Panc1 (cell line): ENCODE results near the gene ACACA. TPM values are rescaled to one million over a fixed set of nuclear protein-coding genes. Genes with fewer than 3 reads are reported as not detected.

Experiments
- ATAC-seq: fragments of 200-7000 bp; cut with Tn5 transposase; 2 replicates; pipeline ENCODE4 v1.9.1; 2020; ENCODE audit warnings: mild to moderate bottlenecking, moderate library complexity
- BruUV-seq: library from RNA; stranded (reverse); fragments of 400-500 nt; replicated peaks from 2 replicates; lab custom pipeline; 2021; lab: Mats Ljungman, UMichigan
- CTCF ChIA-PET: fragments of 300-600 bp; sonication (Branson Sonifier 250); formaldehyde crosslinking; loops from one replicate; lab custom pipeline; 2022; ENCODE audit warnings: antibody characterized with exemption; lab: Charles Lee
- POLR2A ChIA-PET: fragments of 300-600 bp; sonication (Branson Sonifier 250); formaldehyde crosslinking; loops from one replicate; lab custom pipeline; 2022; ENCODE audit warnings: antibody characterized with exemption; lab: Charles Lee
- DNase-seq: peaks from one replicate; pipeline ENCODE4 v3.0.0-alpha.2; 2010; ENCODE audit warnings: low read depth, low spot score
- H3K27ac ChIP-seq: 2 replicates; pipeline ENCODE4 v1.5.1; 2011; ENCODE audit warnings: mild to moderate bottlenecking, low read length, inconsistent platforms
- H3K27me3 ChIP-seq: fragments of 200-500 bp; sonication (Bioruptor generic); 2 replicates; pipeline ENCODE4 v1.6.0; 2014; ENCODE audit warnings: low read length, inconsistent platforms; ENCODE audit not compliant: control insufficient read depth, insufficient read depth
- H3K36me3 ChIP-seq: fragments of 200-500 bp; sonication (Bioruptor generic); 2 replicates; pipeline ENCODE4 v1.5.1; 2014; ENCODE audit warnings: inconsistent platforms, mild to moderate bottlenecking, low read length, moderate library complexity; ENCODE audit not compliant: control insufficient read depth, insufficient read depth
- H3K4me1 ChIP-seq: 2 replicates; pipeline ENCODE4 v1.5.1; 2011; ENCODE audit warnings: inconsistent platforms, mild to moderate bottlenecking, low read length, moderate library complexity; ENCODE audit not compliant: control insufficient read depth, insufficient read depth
- H3K4me3 ChIP-seq, 2 experiments: 2 replicates each; pipeline ENCODE4 v1.5.1; 2011 to 2012; ENCODE audit warnings: low read depth in 2 of 2, low read length in 2 of 2, mild to moderate bottlenecking in 2 of 2, inconsistent platforms in 1 of 2, moderate library complexity in 1 of 2
- H3K9me3 ChIP-seq: fragments of 200-500 bp; sonication (Bioruptor generic); 2 replicates; pipeline ENCODE4 v1.5.1; 2014; ENCODE audit warnings: low read depth, mild to moderate bottlenecking, inconsistent platforms, low read length, moderate library complexity; ENCODE audit not compliant: control insufficient read depth, insufficient read depth
- CTCF ChIP-seq: fragments of 450-650 bp; IDR thresholded peaks from 2 replicates; pipeline ENCODE4 v1.5.1; 2017; ENCODE audit warnings: mild to moderate bottlenecking
- POLR2AphosphoS5 ChIP-seq: IDR thresholded peaks from 2 replicates; pipeline ENCODE4 v1.6.1; 2012; ENCODE audit warnings: mild to moderate bottlenecking, low read depth, low read length, moderate library complexity
- REST ChIP-seq, 2 experiments: IDR thresholded peaks; 2 replicates each; pipeline ENCODE4 v1.6.1; 2011 to 2012; ENCODE audit warnings: low read depth in 2 of 2, control low read depth in 1 of 2, low read length in 1 of 2, mild to moderate bottlenecking in 1 of 2, moderate library complexity in 1 of 2; ENCODE audit not compliant: insufficient read depth in 1 of 2
- SIN3A ChIP-seq: IDR thresholded peaks from 2 replicates; pipeline ENCODE4 v1.6.1; 2012; ENCODE audit warnings: low read depth, mild to moderate bottlenecking, low read length, moderate library complexity, borderline replicate concordance; ENCODE audit not compliant: insufficient read depth
- TCF7L2 ChIP-seq: IDR thresholded peaks from 2 replicates; pipeline ENCODE4 v1.6.1; 2011; ENCODE audit warnings: mild to moderate bottlenecking, low read depth, low read length, inconsistent platforms
- in situ Hi-C: cut with HindIII; loops from 2 replicates; pipeline ENCODE4 v1.10.0; 2016; ENCODE audit warnings: low sequenced_read_pairs, low pct_unique_long_range_greater_than_20kb
- intact Hi-C: fragments of 100-400 bp; cut with micrococcal nuclease; formaldehyde crosslinking; loops from one replicate; pipeline ENCODE4 v1.10.0; 2022; ENCODE audit not compliant: unreplicated experiment
- total RNA-seq: library from RNA; stranded (reverse); gene quantifications from one replicate; pipeline ENCODE4 v1.2.1, GENCODE V29; 2021; ENCODE audit not compliant: unreplicated experiment

Gene ACACA
- total RNA-seq, 1 experiment from 2014 or later: 131 TPM

DNA sequence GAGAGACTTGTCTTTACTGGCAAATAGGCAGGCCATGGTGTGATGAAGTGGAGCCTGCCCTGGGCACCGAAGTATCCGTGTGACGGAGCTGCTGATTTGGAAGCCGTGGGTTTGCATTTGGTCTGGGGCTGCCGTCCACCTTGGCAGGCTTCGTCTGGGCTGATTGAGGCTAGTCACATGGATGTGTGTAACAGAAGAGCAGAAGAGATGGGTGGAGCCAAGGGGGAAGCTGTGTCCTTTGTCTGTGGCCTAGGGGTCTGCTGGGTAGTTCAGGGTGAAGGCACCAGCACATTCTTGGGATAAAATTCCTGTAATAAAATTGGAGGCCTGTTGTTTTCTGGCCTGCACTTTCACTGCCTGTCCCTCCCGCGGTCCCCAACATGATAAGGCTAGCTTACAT lies 351.7 kb downstream of the ACACA start:
- ATAC-seq: no peak
- Histone ChIP-seq H3K9me3 (no peaks in the 10 kb centered on the region), H3K4me1 (no peaks in the 10 kb centered on the region), H3K27me3 (no peaks in the 10 kb centered on the region), H3K27ac (no peak overlapping the region), H3K4me3 (no peak overlapping the region), H3K36me3 (no peaks in the 10 kb centered on the region)
- ChIA-PET POLR2A (no interaction called here), CTCF (no interaction called here)
- no peak for DNase-seq
- intact Hi-C loops: no loop called here
- no peak for TF ChIP-seq CTCF
- no peak for TF ChIP-seq TCF7L2
- no peak for TF ChIP-seq SIN3A
- TF ChIP-seq POLR2AphosphoS5: no peak
- no peak for TF ChIP-seq REST (IDR thresholded peaks at IDR 0.05; ENCODE audit: insufficient read depth in 1 of 2, low read depth in 2 of 2, low read length in 1 of 2)
- in situ Hi-C loops: no loop called here
- BruUV-seq: no TSS peak

DNA sequence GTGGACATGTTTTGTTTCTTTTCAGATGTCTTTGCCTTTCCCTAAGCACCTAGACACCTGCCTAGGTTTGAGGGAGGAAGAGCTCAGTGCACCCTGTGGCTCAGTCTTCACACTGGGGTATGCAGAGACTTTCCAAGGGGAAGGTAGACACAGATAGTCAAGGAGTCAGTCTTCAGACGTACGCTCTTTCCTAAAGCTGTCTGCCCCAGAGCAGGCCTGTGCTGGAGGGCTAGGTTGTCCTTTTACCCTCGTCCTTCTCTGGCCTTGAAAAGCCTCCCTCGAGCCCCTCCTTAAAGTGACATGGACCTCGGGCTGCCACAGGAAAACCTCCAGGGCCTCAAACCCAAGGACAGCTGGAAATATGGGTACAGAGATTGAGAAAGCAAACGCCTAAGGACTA lies 354.2 kb downstream of the ACACA start:
- Histone ChIP-seq H3K27me3 (no peaks in the 10 kb centered on the region), H3K36me3 (no peaks in the 10 kb centered on the region), H3K9me3 (no peaks in the 10 kb centered on the region), H3K4me1 (no peaks in the 10 kb centered on the region), H3K27ac (no peak overlapping the region), H3K4me3 (no peak overlapping the region)
- DNase-seq (no peak), ATAC-seq (no peak)
- in situ Hi-C loops (no loop called here), intact Hi-C loops (no loop called here)
- no TSS peak for BruUV-seq
- TF ChIP-seq POLR2AphosphoS5 (no peak), REST (IDR thresholded peaks at IDR 0.05; ENCODE audit: insufficient read depth in 1 of 2, low read depth in 2 of 2, low read length in 1 of 2) (no peak), CTCF (no peak), SIN3A (no peak), TCF7L2 (no peak)
- ChIA-PET POLR2A (no interaction called here), CTCF (no interaction called here)
